GM18519 (cell line): ENCODE measurements around the gene ZNF697.

Experiments
- ATAC-seq: cut with Tn5 transposase; IDR thresholded peaks from one replicate; pipeline ENCODE4 v1.9.1; 2021; ENCODE audit warnings: mild to moderate bottlenecking, moderate library complexity; ENCODE audit not compliant: unreplicated experiment, low FRiP score

ZNF697 gene

DNA sequence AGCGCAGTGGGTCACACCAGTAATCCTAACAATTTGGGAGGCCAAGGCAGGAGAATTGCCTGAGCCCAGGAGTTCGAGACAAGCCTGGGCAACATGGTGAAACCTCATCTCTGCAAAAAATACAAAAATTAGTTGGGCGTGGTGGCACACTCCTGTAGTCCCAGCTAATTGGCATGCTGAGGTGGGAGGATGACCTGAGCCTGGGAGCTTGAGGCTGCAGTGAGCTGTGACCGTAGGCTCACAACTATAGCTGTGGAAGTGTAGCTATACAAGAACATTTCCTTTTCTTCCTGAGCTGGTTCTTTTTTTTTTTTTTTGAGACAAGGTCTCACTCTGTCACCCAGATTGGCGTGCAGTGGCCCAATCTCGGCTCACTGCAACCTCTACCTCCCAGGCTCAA lies 19.1 kb upstream of the ZNF697 start:
- ATAC-seq, result no peak

GRCh38 chr1:119664067-119664466 lies 16.0 kb upstream of the ZNF697 start:
- ATAC-seq, result no peak

GRCh38 chr1:119662034-119662437 lies 14.0 kb upstream of the ZNF697 start:
- ATAC-seq, result peak; percentile 42

GRCh38 chr1:119660253-119661083 lies 12.4 kb upstream of the ZNF697 start:
- ATAC-seq, result no peak

- ATAC-seq, result no peak
Observed at GRCh38 chr1:119659628-119660027, 11.6 kb upstream of the ZNF697 start.

GRCh38 chr1:119656410-119656955 lies 8.4 kb upstream of the ZNF697 start:
- peak; percentile 63 for ATAC-seq

DNA sequence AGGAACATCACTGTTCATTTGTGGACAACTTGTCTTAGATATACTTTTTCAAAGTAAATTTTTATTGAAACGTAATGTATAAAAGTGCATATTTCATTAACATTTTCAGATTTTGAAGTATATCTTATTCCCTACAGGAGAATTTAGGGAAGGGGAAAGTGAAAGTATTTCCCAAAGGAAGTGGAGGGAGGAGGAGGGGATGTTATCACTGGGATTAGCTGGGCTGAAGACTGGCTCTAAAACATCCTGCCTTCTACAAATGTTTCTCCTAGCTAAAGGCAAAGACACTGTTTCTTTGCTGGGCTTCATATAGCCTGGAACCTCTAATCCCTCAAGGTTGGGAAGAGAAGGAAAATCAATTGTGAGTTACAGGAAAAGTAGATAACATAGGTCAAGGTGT lies 7.1 kb upstream of the ZNF697 start:
- no peak for ATAC-seq

DNA sequence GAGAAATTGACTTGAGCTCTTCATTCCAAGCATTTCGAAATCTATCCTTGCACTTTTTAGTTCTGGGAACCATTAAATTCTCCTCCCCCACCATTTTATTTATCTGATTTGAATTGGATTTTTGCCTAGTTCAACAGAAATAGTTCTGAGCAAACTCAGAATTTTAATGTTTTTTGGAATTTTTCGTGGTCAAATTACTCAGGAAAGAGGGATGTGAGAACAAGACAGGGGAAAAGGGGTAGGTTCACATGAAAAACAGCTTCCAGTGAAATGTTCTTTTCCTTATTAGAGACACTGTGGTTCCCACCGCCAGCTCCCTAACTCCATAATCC lies 5.7 kb upstream of the ZNF697 start:
- no peak for ATAC-seq

- ATAC-seq, result no peak
Observed at GRCh38 chr1:119653135-119653838, 5.2 kb upstream of the ZNF697 start.

GRCh38 chr1:119652587-119652986 lies 4.5 kb upstream of the ZNF697 start:
- ATAC-seq, result no peak

- no peak for ATAC-seq
Observed at GRCh38 chr1:119651641-119652040, 3.6 kb upstream of the ZNF697 start.

DNA sequence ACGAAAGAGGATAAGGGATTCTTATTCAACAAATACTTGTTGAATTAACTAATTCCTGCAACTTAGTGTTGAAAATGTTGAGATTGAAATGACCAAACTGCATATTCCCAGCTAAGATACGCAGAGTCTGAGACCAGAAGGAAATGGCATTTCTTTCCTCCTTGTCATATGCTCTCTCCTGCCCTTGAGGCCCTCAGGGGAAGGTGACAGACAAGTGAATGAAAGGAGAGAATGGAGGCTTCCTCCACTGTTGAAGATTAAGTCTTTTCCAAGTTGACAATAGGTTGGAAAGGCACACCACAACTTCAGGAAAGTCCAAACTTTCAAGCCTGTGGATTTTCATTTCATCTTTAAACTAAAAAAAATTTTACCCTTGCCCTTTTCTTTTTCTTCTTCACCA lies 3.1 kb upstream of the ZNF697 start:
- no peak for ATAC-seq

DNA sequence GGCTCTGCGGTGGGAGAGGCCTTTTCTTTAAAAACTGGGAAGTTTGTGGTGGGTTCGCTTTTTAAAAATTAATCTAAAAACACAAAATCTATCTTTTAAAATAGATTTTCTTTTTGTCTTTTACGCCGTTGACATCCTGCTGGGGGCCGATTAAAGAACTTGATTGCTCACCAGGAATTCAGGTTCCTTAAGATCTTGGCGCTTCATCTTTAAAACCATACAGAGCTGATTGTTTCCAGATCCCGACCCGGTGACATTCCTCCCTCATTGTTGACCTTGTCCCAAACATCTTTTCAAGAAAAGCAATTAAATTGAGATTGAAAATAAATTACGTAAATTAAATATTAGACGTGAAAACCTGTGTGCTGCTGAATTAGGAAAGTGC lies 546 bp upstream of the ZNF697 start:
- ATAC-seq, result no peak

- no peak for ATAC-seq
Observed at GRCh38 chr1:119647228-119647733, 785 bp downstream of the ZNF697 start.

GRCh38 chr1:119646521-119647227 lies 1.4 kb downstream of the ZNF697 start:
- no peak for ATAC-seq

GRCh38 chr1:119639109-119639508 lies 9.0 kb downstream of the ZNF697 start:
- ATAC-seq, result no peak

DNA sequence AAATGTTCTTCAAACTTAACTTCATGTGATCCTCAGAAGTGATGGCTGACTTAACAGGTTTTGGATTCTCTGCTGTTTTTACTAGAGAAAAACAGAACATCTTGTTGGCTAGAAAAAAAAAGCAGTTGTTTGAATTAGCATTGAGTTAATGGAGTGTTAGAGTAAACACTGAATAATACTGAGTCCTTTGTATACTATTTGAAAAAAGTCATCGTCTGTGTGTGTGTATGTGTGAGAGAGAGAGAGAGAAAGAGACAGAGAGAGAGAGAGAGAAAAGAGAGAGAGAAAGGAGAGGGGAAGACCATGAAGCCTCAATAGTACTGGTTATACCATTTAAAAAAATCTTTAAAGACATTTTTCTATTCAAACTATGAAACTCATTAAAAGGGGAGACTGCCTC lies 10.4 kb downstream of the ZNF697 start:
- no peak for ATAC-seq

DNA sequence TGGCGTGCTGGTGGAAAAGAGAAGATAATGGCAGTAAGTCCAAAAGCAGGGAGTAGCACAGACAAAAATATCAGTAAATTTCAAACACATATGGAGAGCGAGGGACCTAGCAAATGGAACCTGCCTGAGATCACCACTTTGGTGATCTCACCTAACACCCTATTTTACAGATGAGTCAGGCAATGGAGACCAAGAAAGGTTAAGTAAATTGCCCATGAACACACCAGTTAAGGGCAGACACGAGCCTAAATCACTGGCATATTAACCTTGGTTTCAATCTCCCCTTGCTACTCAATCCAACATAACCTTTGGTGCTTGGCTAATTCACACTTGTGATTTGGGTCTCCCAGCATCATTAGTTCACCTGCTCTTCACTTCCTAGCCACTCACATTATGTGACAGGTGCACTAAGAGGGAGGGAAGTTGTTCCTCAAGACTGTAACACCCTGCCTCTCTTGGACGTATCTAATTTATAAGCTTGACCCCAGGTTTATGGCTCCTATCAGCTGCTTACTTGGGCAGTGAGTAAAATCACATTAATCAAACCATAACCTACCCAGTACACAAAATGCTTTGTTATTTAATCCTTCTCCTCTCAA lies 11.5 kb downstream of the ZNF697 start:
- no peak for ATAC-seq

DNA sequence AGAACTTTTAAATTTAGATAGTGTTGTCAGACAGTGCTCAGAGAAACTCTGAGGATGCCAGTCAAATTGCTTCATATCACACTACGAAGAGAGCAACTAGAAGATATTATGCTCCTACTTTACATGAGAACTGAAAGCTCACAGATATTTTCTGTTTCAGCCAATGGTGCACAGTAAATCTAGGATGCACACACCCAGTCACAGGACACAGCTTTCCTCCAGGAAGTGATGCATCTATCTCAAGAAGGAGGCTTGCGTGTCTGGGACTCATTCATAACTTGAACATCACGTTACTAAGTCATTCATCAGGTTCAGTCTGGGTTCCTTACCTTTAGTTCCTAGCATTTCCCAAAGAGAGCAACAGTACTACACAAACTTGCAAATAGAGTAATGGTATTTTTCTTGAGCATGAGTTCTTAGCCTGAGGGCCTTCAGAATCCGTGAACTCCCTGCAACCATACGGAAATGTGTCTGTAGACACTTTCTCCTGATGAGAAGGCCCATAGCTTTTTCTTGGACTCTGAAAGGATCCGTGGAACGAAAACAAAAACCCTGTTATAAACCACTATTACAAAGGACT lies 12.2 kb downstream of the ZNF697 start:
- no peak for ATAC-seq

DNA sequence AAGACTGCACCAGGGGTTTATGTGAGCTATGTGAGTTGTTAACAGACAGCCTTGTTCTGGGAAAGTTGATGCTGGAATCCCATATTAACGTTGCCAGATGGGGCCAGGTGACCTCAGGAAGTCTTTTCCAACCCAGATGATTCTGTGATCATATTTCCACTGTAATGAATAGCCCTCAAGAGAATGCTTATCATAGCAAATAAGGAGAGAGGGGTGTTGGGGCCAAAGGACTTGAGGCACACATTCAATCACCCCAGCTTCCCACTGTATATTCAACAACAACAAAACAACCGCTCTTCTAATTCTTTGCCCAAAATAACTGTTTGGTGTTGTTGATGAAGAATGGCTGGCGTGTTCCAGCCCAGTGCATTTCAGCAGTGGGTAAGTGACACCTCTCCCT lies 14.1 kb downstream of the ZNF697 start:
- no peak for ATAC-seq
